GM12878 (cell line): ENCODE results near the gene ATOSB. TPM values are rescaled to one million over a fixed set of nuclear protein-coding genes. Genes with fewer than 3 reads are reported as not detected.

Experiments
- ATAC-seq: fragments of 200-7000 bp; cut with Tn5 transposase; 3 replicates; pipeline ENCODE4 v1.9.1; 2020; ENCODE audit warnings: mild to moderate bottlenecking, moderate library complexity
- BruUV-seq: library from RNA; stranded (reverse); fragments of 400-500 nt; replicated peaks from 2 replicates; lab custom pipeline; 2021; lab: Mats Ljungman, UMichigan
- CTCF ChIA-PET: fragments of 300-600 bp; sonication (Branson Sonifier 250); formaldehyde crosslinking; extraction: SDS; loops from one replicate; lab custom pipeline; 2021; ENCODE audit warnings: inconsistent platforms; lab: Yijun Ruan, JAX
- POLR2A ChIA-PET: fragments of 350-600 bp; formaldehyde crosslinking; extraction: SDS; loops from one replicate; lab custom pipeline; 2021; ENCODE audit warnings: inconsistent platforms; lab: Charles Lee
- RAD21 ChIA-PET: fragments of 300-600 bp; sonication (Branson Sonifier 250); formaldehyde crosslinking; loops from one replicate; lab custom pipeline; 2023; ENCODE audit warnings: antibody characterized with exemption; ENCODE audit not compliant: unreplicated experiment; lab: Charles Lee
- SMC1A ChIA-PET: fragments of 300-600 bp; sonication (Branson Sonifier 250); formaldehyde crosslinking; loops from one replicate; lab custom pipeline; 2023; ENCODE audit not compliant: unreplicated experiment, uncharacterized antibody; lab: Charles Lee
- DNase-seq: peaks from one replicate; pipeline ENCODE4 v3.0.0-alpha.2; 2011; ENCODE audit warnings: low read depth, low spot score
- FAIRE-seq: peaks from 3 replicates; lab custom pipeline; 2011; peaks lifted over from hg19 to GRCh38; lab: Jason Lieb, UNC
- H2AFZ ChIP-seq: 2 replicates; pipeline ENCODE4 v1.6.0; 2011; ENCODE audit warnings: low read depth, low read length, control low read depth; ENCODE audit not compliant: control insufficient read depth
- H3K27ac ChIP-seq: 2 replicates; pipeline ENCODE4 v1.5.1; 2011; ENCODE audit warnings: control low read depth; ENCODE audit not compliant: control insufficient read depth, insufficient read depth
- H3K27me3 ChIP-seq, 2 experiments: replicated peaks in 1 of 2; 2 replicates each; pipeline versions ENCODE4 v1.6.0 to v1.6.1; 2011; ENCODE audit warnings: low read length in 1 of 2; ENCODE audit not compliant: control insufficient read depth in 2 of 2, insufficient read depth in 2 of 2
- H3K36me3 ChIP-seq, 2 experiments: 2 replicates each; pipeline ENCODE4 v1.5.1; 2011; ENCODE audit warnings: low read length in 1 of 2; ENCODE audit not compliant: control insufficient read depth in 2 of 2, insufficient read depth in 2 of 2
- H3K4me1 ChIP-seq: 2 replicates; pipeline ENCODE4 v1.6.1; 2011; ENCODE audit warnings: mild to moderate bottlenecking, low read length, moderate library complexity, mixed read lengths; ENCODE audit not compliant: control insufficient read depth, insufficient read depth
- H3K4me2 ChIP-seq: 2 replicates; pipeline ENCODE4 v1.6.0; 2011; ENCODE audit warnings: control low read depth; ENCODE audit not compliant: control insufficient read depth, insufficient read depth
- H3K4me3 ChIP-seq: fragments of 200-600 bp; sonication (generic); 2 replicates; pipeline ENCODE4 v1.5.1; 2016
- H3K79me2 ChIP-seq: 2 replicates; pipeline ENCODE4 v1.6.0; 2011; ENCODE audit warnings: low read length; ENCODE audit not compliant: control insufficient read depth, insufficient read depth
- H3K9ac ChIP-seq: 2 replicates; pipeline ENCODE4 v1.8.0; 2011; ENCODE audit warnings: low read length, control low read depth, mixed read lengths; ENCODE audit not compliant: control insufficient read depth, insufficient read depth
- H3K9me3 ChIP-seq: replicated peaks from 3 replicates; pipeline ENCODE4 v1.5.1; 2011; ENCODE audit warnings: mild to moderate bottlenecking, low read length; ENCODE audit not compliant: control insufficient read depth, insufficient read depth
- H4K20me1 ChIP-seq: 2 replicates; pipeline ENCODE4 v1.6.0; 2011; ENCODE audit not compliant: control insufficient read depth, insufficient read depth
- CEBPZ ChIP-seq: fragments of 150-350 bp; IDR thresholded peaks from 2 replicates; pipeline ENCODE4 v1.6.1; 2016; ENCODE audit warnings: low read depth, low read length
- NRF1 ChIP-seq: conservative IDR thresholded peaks from 2 replicates; pipeline ENCODE4 v1.6.1; 2011; ENCODE audit warnings: mild to moderate bottlenecking, low read depth, low read length, improper control_type of control experiment
- PKNOX1 ChIP-seq: fragments of 450-650 bp; IDR thresholded peaks from 2 replicates; pipeline ENCODE4 v1.6.1; 2016; ENCODE audit warnings: mild to moderate bottlenecking
- SIX5 ChIP-seq: IDR thresholded peaks from 2 replicates; pipeline ENCODE4 v1.6.1; 2011; ENCODE audit warnings: mild to moderate bottlenecking, low read depth, low read length, moderate library complexity; ENCODE audit not compliant: severe bottlenecking
- SMAD1 ChIP-seq: fragments of 450-650 bp; IDR thresholded peaks from 2 replicates; pipeline ENCODE4 v1.6.1; 2018; ENCODE audit warnings: mild to moderate bottlenecking, low read depth; ENCODE audit not compliant: partially characterized antibody
- SPI1 ChIP-seq: IDR thresholded peaks from 2 replicates; pipeline ENCODE4 v1.6.1; 2011; ENCODE audit warnings: low read depth, mild to moderate bottlenecking, low read length, moderate library complexity, borderline replicate concordance; ENCODE audit not compliant: insufficient read depth
- TBL1XR1 ChIP-seq: IDR thresholded peaks from 2 replicates; pipeline ENCODE4 v1.6.1; 2012; ENCODE audit warnings: low read depth, low read length, improper control_type of control experiment
- WRNIP1 ChIP-seq: IDR thresholded peaks from 2 replicates; pipeline ENCODE4 v1.6.1; 2011; ENCODE audit warnings: low read depth, low read length, improper control_type of control experiment, borderline replicate concordance
- ZNF384 ChIP-seq: IDR thresholded peaks from 2 replicates; pipeline ENCODE4 v1.6.1; 2012; ENCODE audit warnings: low read depth, mild to moderate bottlenecking, low read length, improper control_type of control experiment, borderline replicate concordance
- WGBS: methylation state at CpG from one replicate; pipeline ENCODE4 v1.1.6; 2016; ENCODE audit warnings: low lambda C conversion rate; ENCODE audit not compliant: insufficient replicate concordance, insufficient coverage; ENCODE audit errors: missing lambda C conversion rate; 5-methylcytosine and 5-hydroxymethylcytosine counted together
- in situ Hi-C: fragments of 300-500 bp; cut with MboI; formaldehyde crosslinking; loops from 9 replicates; pipeline ENCODE4 v1.14.3; 2018; ENCODE audit warnings: mixed read lengths
- intact Hi-C: fragments of 100-400 bp; cut with micrococcal nuclease; formaldehyde crosslinking; loops from one replicate; pipeline ENCODE4 v1.14.2; 2022; ENCODE audit not compliant: unreplicated experiment
- polyA plus RNA-seq, 11 experiments: library from polyadenylated mRNA; depleted of rRNA in 4 of 11; unstranded in 6 of 11; stranded (reverse) in 5 of 11; fragments of >200 nt; fragmentation: Nextera tagmentation in 4 of 11; fragmentation: Illumina TruSeq in 1 of 11; extraction: Ambion mirVana in 4 of 11; extraction: Trizol in 1 of 11; gene quantifications; 1 replicate in 1 of 11; 2 replicates in 10 of 11; pipeline versions ENCODE4 v1.2.1 to v1.2.3, GENCODE V29; 2011 to 2016; ENCODE audit warnings: inconsistent platforms in 2 of 11, missing spikeins in 2 of 11, low read depth in 1 of 11
- total RNA-seq, 4 experiments: library from RNA; depleted of rRNA in 3 of 4; stranded (reverse); fragments of >200 nt in 3 of 4; fragmentation: Illumina TruSeq in 1 of 4; extraction: Trizol in 1 of 4; gene quantifications; 2 replicates each; pipeline versions ENCODE4 v1.2.1 to v1.2.3, GENCODE V29; 2013 to 2021

Gene ATOSB
- total and polyA plus RNA-seq, 10 of the 15 experiments (the other 5 are each of a cell fraction or from before 2014, with no cell fraction given) = 0.60 to 5.4 (median 2.5) TPM

DNA sequence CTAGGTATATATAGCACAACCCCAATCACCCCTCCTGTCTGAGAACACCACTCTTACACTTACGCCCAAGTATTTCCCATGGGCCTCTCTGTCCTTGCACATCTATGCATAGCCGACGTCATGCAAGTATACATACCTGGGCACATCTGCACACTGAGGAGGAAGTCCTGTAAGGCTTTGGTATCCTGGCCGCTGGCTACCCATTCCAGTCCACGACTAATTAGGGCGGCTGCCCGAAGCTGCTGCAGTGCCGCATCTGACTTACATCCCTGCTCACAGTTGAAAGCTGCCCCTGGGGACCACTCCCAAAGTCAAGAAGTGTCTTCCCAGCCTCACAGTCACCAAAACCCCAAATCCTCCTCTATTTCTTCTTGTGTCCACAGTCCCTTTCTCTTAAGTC, 40.9 kb downstream of the ATOSB start:
- Histone ChIP-seq H3K36me3 (peaks cover 0 to 13% of the 10 kb centered on the region in 2 experiments; a peak in 3 of 4 replicates), H3K4me3 (no peak overlapping the region), H3K4me1 (peaks cover 14% of the 10 kb centered on the region), H3K27me3 (no peaks in the 10 kb centered on the region), H3K27ac (no peak overlapping the region), H2AFZ (no peak overlapping the region), H3K9ac (no peak overlapping the region), H3K9me3 (no peaks in the 10 kb centered on the region), H3K79me2 (peaks cover 47% of the 10 kb centered on the region)
- ChIA-PET CTCF (no interaction called here), RAD21 (no interaction called here)
- 99% methylated on average over 8 of the region's 8 CpGs for WGBS
- intact Hi-C loops = loop anchor here (5.0 to 10.0 kb wide), 3 partner anchors 38 to 650 kb away; partner anchors contain the start of gene DNAJB5
- no peak for ATAC-seq
- no TSS peak for BruUV-seq
- FAIRE-seq = no peak
- DNase-seq = no peak
- TF ChIP-seq TBL1XR1 (no peak), PKNOX1 (no peak), ZNF384 (no peak), WRNIP1 (no peak), CEBPZ (no peak), SPI1 (no peak), SMAD1 (no peak), NRF1 (no peak), SIX5 (no peak)
- TF ChIP-seq, all 136 proteins: peak for 0
- SMC1A ChIA-PET = no interaction called here
- Histone ChIP-seq H4K20me1 (peaks cover 12% of the 10 kb centered on the region), H3K4me2 (no peak overlapping the region)
- POLR2A ChIA-PET = interaction anchor here (0.6 kb wide), 1 partner anchor 754 kb away, joined by 3 read pairs; no protein-coding TSS in a partner anchor
- in situ Hi-C loops = no loop called here
